PC-9 (cell line): ENCODE results near the gene STX2. TPM values are rescaled to one million over a fixed set of nuclear protein-coding genes. Genes with fewer than 3 reads are reported as not detected.

Experiments
- BruUV-seq: library from RNA; stranded (reverse); fragments of 400-500 nt; replicated peaks from 2 replicates; lab custom pipeline; 2021; lab: Mats Ljungman, UMichigan
- CTCF ChIA-PET: fragments of 300-600 bp; sonication (Branson Sonifier 250); formaldehyde crosslinking; loops from one replicate; lab custom pipeline; 2022; ENCODE audit warnings: antibody characterized with exemption; lab: Charles Lee
- POLR2A ChIA-PET: fragments of 300-600 bp; sonication (Branson Sonifier 250); formaldehyde crosslinking; loops from one replicate; lab custom pipeline; 2022; ENCODE audit warnings: antibody characterized with exemption; ENCODE audit not compliant: unreplicated experiment; lab: Charles Lee
- DNase-seq, 2 experiments: peaks; one replicate each; pipeline versions ENCODE4 v3.0.0 to v3.0.0-alpha.2; 2015 to 2022; ENCODE audit warnings: mixed read lengths in 1 of 2
- H2AFZ ChIP-seq: fragments of 200-600 bp; sonication (generic); 2 replicates; pipeline ENCODE4 v1.8.1; 2017; ENCODE audit warnings: antibody characterized with exemption
- H3F3A ChIP-seq: fragments of 200-600 bp; sonication (generic); 2 replicates; pipeline ENCODE4 v1.8.1; 2017; ENCODE audit warnings: antibody characterized with exemption, mild to moderate bottlenecking, low read depth; ENCODE audit not compliant: insufficient read depth
- H3K27ac ChIP-seq: fragments of 200-600 bp; sonication (generic); 2 replicates; pipeline ENCODE4 v1.6.1; 2016; ENCODE audit warnings: mixed run types
- H3K27me3 ChIP-seq: fragments of 200-600 bp; sonication (generic); 2 replicates; pipeline ENCODE4 v1.6.1; 2016; ENCODE audit warnings: low read depth, mixed run types; ENCODE audit not compliant: insufficient read depth
- H3K36me3 ChIP-seq: fragments of 200-600 bp; sonication (generic); 2 replicates; pipeline ENCODE4 v1.6.1; 2016; ENCODE audit warnings: low read depth, mixed run types
- H3K4me1 ChIP-seq: fragments of 200-600 bp; sonication (generic); replicated peaks from 2 replicates; pipeline ENCODE4 v1.6.1; 2016; ENCODE audit warnings: mixed run types; ENCODE audit not compliant: insufficient read depth
- H3K4me2 ChIP-seq: fragments of 200-600 bp; sonication (generic); 2 replicates; pipeline ENCODE4 v1.6.1; 2017; ENCODE audit warnings: mixed run types
- H3K4me3 ChIP-seq: fragments of 200-600 bp; sonication (generic); 2 replicates; pipeline ENCODE4 v1.6.1; 2016; ENCODE audit warnings: mixed run types
- H3K79me2 ChIP-seq: fragments of 200-600 bp; sonication (generic); 2 replicates; pipeline ENCODE4 v1.6.1; 2017; ENCODE audit warnings: low read depth, mixed run types
- H3K9me2 ChIP-seq: fragments of 200-600 bp; sonication (generic); 2 replicates; pipeline ENCODE4 v1.8.1; 2017; ENCODE audit warnings: mild to moderate bottlenecking; ENCODE audit not compliant: insufficient read depth
- H3K9me3 ChIP-seq: fragments of 200-600 bp; sonication (generic); 2 replicates; pipeline ENCODE4 v1.8.1; 2016; ENCODE audit warnings: low read depth; ENCODE audit not compliant: insufficient read depth
- H4K20me1 ChIP-seq: fragments of 200-600 bp; sonication (generic); 2 replicates; pipeline ENCODE4 v1.8.1; 2017; ENCODE audit not compliant: insufficient read depth
- EZH2 ChIP-seq: fragments of 200-600 bp; sonication (generic); IDR thresholded peaks from 2 replicates; pipeline ENCODE4 v1.8.0; 2017; ENCODE audit warnings: antibody characterized with exemption, low read depth
- intact Hi-C: fragments of 100-400 bp; cut with micrococcal nuclease; formaldehyde crosslinking; loops from one replicate; pipeline ENCODE4 v1.10.0; 2022; ENCODE audit not compliant: unreplicated experiment
- total RNA-seq: library from RNA; stranded (reverse); gene quantifications from 2 replicates; pipeline ENCODE4 v1.2.3, GENCODE V29; 2021
- TF ChIP-seq, protein P1 (sequence below): fragments of 200-600 bp; sonication (generic); conservative IDR thresholded peaks from 2 replicates; pipeline ENCODE4 v1.6.1; 2017; ENCODE audit warnings: mixed run types, antibody characterized with exemption, mild to moderate bottlenecking, moderate library complexity

Gene STX2
- total RNA-seq, 1 experiment from 2014 or later, result 9.7 TPM

DNA sequence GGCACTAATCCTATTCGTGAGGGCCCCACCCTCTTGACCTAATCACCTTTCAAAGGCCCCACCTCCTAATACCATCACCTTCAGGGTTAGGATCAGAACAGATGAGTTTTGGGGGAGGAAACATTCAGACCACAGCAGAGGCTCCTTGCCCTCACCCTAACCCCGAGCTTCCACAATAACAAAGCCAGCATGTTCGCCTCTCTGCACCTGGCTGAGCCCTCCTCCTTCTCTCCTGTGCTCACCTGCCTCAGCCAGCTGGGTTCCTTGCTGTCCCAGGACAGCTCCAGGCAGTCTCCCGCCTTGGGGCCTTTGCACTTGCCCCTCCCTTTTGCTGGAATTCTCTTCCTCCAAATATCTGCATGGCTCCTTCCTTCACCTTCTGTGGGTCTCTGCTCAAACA is 23.1 kb upstream of the STX2 start:
- Histone ChIP-seq H3F3A (no peaks in the 10 kb centered on the region; the same call in 1 of the 2 replicates), H2AFZ (no peak overlapping the region), H3K36me3 (no peaks in the 10 kb centered on the region), H3K27me3 (no peaks in the 10 kb centered on the region), H3K9me3 (no peaks in the 10 kb centered on the region; the same call in 1 of the 2 replicates), H3K4me1 (no peaks in the 10 kb centered on the region), H3K79me2 (no peaks in the 10 kb centered on the region), H4K20me1 (no peaks in the 10 kb centered on the region), H3K4me2 (no peak overlapping the region), H3K27ac (no peak overlapping the region), H3K9me2 (no peaks in the 10 kb centered on the region), H3K4me3 (no peak overlapping the region)
- ChIA-PET POLR2A (no interaction called here), CTCF (no interaction called here)
- no peak for DNase-seq
- intact Hi-C loops, result no loop called here
- BruUV-seq, result no TSS peak
- no peak for TF ChIP-seq EZH2
- TF ChIP-seq, protein P1, sequence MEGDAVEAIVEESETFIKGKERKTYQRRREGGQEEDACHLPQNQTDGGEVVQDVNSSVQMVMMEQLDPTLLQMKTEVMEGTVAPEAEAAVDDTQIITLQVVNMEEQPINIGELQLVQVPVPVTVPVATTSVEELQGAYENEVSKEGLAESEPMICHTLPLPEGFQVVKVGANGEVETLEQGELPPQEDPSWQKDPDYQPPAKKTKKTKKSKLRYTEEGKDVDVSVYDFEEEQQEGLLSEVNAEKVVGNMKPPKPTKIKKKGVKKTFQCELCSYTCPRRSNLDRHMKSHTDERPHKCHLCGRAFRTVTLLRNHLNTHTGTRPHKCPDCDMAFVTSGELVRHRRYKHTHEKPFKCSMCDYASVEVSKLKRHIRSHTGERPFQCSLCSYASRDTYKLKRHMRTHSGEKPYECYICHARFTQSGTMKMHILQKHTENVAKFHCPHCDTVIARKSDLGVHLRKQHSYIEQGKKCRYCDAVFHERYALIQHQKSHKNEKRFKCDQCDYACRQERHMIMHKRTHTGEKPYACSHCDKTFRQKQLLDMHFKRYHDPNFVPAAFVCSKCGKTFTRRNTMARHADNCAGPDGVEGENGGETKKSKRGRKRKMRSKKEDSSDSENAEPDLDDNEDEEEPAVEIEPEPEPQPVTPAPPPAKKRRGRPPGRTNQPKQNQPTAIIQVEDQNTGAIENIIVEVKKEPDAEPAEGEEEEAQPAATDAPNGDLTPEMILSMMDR, result no peak

DNA sequence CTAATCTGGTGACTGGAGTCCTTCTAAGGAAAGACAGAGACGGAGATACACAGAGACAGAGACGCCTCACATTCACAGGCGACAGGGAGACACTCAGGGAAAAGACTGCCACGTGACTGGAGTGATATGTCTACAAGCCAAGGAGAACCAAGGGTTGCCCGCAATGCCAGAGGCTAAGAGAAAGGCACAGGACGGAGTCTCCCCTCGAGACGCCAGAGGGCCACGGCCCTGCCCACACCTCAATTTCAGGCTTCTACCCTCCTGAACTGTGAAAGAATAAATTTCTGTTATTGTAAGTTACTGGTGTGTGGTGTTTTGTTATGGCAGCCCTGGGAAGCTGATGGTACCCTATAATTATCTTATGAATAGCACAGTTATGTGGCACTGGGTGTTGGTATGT is 21.3 kb upstream of the STX2 start:
- Histone ChIP-seq H3K36me3 (no peaks in the 10 kb centered on the region), H3K4me2 (no peak overlapping the region), H3K79me2 (no peaks in the 10 kb centered on the region), H2AFZ (no peak overlapping the region), H3F3A (no peaks in the 10 kb centered on the region; the same call in 1 of the 2 replicates), H3K27me3 (no peaks in the 10 kb centered on the region), H3K9me3 (no peaks in the 10 kb centered on the region; the same call in 1 of the 2 replicates), H3K9me2 (no peaks in the 10 kb centered on the region), H3K4me1 (no peaks in the 10 kb centered on the region), H4K20me1 (no peaks in the 10 kb centered on the region), H3K27ac (no peak overlapping the region), H3K4me3 (no peak overlapping the region)
- intact Hi-C loops, result no loop called here
- BruUV-seq, result no TSS peak
- ChIA-PET CTCF (no interaction called here), POLR2A (no interaction called here)
- no peak for DNase-seq
- TF ChIP-seq EZH2, result no peak
- TF ChIP-seq, protein P1, result no peak

DNA sequence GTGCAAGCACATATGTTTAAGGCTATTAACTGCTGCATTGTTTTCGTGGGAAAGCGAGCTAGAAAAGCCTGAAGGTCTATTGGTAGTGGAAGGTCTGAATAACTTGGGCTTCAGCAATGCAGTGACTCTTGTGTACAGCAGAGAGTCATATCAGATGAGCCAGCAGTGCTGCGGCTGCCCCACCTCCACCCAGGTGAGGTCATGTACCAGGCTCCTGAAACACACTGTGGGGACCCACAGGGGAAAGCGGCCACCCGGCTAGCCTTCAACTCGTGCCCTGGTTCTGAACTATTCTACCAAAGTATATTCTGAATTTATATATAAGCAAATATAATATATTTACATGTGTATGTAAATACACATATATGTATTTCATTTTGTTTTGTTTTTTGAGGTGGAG is 20.1 kb upstream of the STX2 start:
- Histone ChIP-seq H3K4me2 (no peak overlapping the region), H3K4me1 (no peaks in the 10 kb centered on the region), H3K79me2 (no peaks in the 10 kb centered on the region), H2AFZ (no peak overlapping the region), H3F3A (no peaks in the 10 kb centered on the region; the same call in 1 of the 2 replicates), H3K27ac (no peak overlapping the region), H3K36me3 (no peaks in the 10 kb centered on the region), H3K9me2 (no peaks in the 10 kb centered on the region), H3K27me3 (no peaks in the 10 kb centered on the region), H3K9me3 (no peaks in the 10 kb centered on the region; the same call in 1 of the 2 replicates), H4K20me1 (no peaks in the 10 kb centered on the region), H3K4me3 (no peak overlapping the region)
- DNase-seq, result no peak
- intact Hi-C loops, result no loop called here
- ChIA-PET CTCF (no interaction called here), POLR2A (no interaction called here)
- no peak for TF ChIP-seq EZH2
- TF ChIP-seq, protein P1, result no peak
- no TSS peak for BruUV-seq
